ENCODE results near the gene SCIMP. TPM values are rescaled to one million over a fixed set of nuclear protein-coding genes. Genes with fewer than 3 reads are reported as not detected.

The SCIMP gene
- total RNA-seq, 3 donors from 2014 or later = 1.1 to 3.0 (median 2.8) TPM

DNA sequence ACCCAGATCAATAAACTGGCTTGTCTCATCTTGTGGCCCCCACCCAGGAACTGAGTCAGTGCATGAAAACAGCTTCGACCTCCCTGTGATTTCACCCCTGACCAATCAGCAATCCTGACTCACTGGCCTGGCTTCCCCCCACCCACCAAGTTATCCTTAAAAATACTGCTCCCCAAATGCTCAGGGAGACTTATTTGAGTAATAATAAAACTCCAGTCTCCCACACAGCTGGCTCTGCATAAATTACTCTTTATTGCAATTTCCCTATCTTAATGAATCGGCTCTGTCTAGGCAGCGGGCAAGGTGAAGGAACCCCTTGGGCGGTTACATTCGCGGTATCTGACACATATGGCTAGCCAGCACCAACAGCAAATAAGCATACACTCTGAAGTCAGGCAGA is 37.7 kb upstream of the SCIMP start:
- DNase-seq (no peak), ATAC-seq (no peak)
- intact Hi-C loops (cut with DNase I, micrococcal nuclease) = no loop called here
- Histone ChIP-seq H3K9me3 (no peaks in the 10 kb centered on the region), H3K36me3 (ENCODE audit: low read depth) (no peaks in the 10 kb centered on the region), H3K4me1 (ENCODE audit: low read depth) (no peaks in the 10 kb centered on the region), H3K4me3 (no peak overlapping the region)
- TF ChIP-seq, protein P1, sequence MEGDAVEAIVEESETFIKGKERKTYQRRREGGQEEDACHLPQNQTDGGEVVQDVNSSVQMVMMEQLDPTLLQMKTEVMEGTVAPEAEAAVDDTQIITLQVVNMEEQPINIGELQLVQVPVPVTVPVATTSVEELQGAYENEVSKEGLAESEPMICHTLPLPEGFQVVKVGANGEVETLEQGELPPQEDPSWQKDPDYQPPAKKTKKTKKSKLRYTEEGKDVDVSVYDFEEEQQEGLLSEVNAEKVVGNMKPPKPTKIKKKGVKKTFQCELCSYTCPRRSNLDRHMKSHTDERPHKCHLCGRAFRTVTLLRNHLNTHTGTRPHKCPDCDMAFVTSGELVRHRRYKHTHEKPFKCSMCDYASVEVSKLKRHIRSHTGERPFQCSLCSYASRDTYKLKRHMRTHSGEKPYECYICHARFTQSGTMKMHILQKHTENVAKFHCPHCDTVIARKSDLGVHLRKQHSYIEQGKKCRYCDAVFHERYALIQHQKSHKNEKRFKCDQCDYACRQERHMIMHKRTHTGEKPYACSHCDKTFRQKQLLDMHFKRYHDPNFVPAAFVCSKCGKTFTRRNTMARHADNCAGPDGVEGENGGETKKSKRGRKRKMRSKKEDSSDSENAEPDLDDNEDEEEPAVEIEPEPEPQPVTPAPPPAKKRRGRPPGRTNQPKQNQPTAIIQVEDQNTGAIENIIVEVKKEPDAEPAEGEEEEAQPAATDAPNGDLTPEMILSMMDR (IDR thresholded peaks at IDR 0.05) = no peak

DNA sequence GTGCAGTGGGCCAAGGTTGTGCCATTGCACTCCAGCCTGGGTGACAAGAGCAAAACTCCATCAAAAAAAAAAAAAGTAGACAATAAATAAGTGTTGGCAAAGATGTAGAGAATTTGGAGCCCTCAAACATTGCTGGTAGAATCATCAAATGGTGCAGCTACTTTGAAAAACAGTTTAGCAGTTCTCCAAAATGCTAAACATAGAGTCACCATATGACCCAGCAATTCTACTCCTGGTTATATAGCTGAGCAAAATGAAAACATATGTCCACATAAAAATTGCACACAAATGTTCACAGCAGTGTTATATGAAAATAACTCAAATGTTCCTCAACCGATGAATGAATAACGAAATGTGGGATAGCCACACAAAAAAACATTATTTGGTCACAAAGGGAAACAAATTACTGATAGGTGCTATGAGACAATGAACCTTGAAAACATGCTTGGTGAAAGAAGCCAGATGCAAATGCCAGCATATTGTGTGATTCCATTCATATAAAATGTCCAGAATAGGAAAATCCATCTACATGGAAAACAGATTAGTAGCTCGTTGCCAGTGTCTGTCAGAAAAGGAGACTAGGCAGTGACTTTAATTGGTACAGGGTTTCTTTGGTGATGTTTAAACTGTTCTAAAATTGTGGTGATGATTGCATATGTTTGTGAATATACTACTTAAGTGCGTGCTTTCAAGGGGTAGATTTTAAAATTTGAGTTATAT is 34.7 kb upstream of the SCIMP start:
- DNase-seq (no peak), ATAC-seq (no peak)
- Histone ChIP-seq H3K36me3 (ENCODE audit: low read depth) (no peaks in the 10 kb centered on the region), H3K4me3 (no peak overlapping the region), H3K9me3 (no peaks in the 10 kb centered on the region), H3K4me1 (ENCODE audit: low read depth) (no peaks in the 10 kb centered on the region)
- TF ChIP-seq, protein P1 (IDR thresholded peaks at IDR 0.05) = no peak
- intact Hi-C loops (cut with DNase I, micrococcal nuclease) = no loop called here

DNA sequence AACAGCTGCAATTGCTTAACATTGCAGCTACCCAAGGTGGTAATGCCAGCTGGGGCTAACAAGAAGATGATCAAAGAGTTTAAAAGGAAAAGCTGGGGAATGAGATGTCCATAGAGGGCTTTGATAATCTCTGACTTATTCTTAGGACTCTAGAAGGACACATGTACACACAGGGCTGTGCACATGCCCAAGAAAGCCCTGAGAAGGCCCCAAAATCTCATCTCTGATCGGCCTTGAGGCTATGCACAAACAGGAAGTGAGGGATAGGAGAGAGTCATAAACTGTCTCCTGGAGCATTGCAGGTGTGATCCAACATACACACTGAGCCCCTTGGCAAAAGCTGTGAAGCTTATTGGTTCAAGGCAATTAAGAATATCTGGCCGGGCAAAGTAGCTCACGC is 30.2 kb upstream of the SCIMP start:
- no peaks in the 10 kb centered on the region for H3K9me3 ChIP-seq
- TF ChIP-seq, protein P1 (IDR thresholded peaks at IDR 0.05) = no peak
- intact Hi-C loops (cut with DNase I, micrococcal nuclease) = no loop called here
- no peak for DNase-seq
- no peaks in the 10 kb centered on the region for H3K36me3 ChIP-seq (ENCODE audit: low read depth)
- peak; percentile 63 for ATAC-seq
- no peaks in the 10 kb centered on the region for H3K4me1 ChIP-seq (ENCODE audit: low read depth)
- H3K4me3 ChIP-seq = no peak overlapping the region

DNA sequence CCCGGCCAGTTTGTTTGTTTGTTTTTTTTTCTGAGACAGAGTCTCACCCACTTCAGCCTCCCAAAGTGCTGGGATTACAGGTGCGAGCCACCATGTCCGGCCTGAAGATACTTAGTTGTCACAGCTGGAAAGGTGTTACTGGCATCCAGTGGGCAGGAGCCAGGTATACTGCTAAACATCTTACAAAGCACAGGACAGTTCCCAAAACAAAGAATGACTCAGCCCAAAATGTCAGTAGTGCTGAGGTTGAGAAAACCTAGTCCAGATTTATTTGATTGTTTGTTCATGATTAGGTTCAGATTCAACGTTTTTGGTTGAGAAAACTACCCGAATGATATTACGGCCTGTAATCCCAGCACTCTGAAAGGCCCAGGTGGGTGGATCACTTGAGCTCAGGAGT is 28.8 kb upstream of the SCIMP start:
- TF ChIP-seq, protein P1 (IDR thresholded peaks at IDR 0.05) = no peak
- Histone ChIP-seq H3K36me3 (ENCODE audit: low read depth) (no peaks in the 10 kb centered on the region), H3K4me1 (ENCODE audit: low read depth) (no peaks in the 10 kb centered on the region), H3K9me3 (no peaks in the 10 kb centered on the region), H3K4me3 (no peak overlapping the region)
- DNase-seq (no peak), ATAC-seq (no peak)
- intact Hi-C loops (cut with DNase I, micrococcal nuclease) = no loop called here

DNA sequence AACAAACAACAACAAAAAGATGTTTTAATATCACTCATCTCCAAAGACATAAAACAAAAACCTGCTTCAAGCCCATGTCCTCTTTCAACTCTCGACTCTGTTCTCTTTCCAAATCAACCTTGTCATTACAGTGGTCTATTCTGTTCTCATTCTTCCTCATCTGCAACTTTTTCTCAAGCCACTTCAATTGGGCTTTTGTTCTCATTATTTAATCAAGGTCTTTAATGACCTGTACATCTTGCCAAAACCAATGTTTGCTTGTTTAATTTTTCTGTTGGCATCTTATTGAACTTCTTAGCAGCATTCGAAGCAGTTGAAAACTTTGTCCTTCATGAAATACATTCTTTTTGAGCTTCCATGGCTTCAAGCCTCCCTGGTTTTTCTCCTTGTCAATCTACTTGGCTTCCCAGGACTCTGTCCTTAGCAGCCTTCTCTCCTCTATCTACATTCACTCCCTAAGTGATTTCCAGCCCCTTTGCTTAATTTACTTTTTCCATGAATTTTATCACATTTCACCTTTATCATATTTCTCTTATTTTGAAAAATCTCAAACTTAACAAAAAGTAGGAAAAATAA is 27.8 kb upstream of the SCIMP start:
- Histone ChIP-seq H3K9me3 (no peaks in the 10 kb centered on the region), H3K4me1 (ENCODE audit: low read depth) (no peaks in the 10 kb centered on the region), H3K36me3 (ENCODE audit: low read depth) (no peaks in the 10 kb centered on the region), H3K4me3 (no peak overlapping the region)
- TF ChIP-seq, protein P1 (IDR thresholded peaks at IDR 0.05) = no peak
- intact Hi-C loops (cut with DNase I, micrococcal nuclease) = no loop called here
- ATAC-seq = no peak
- no peak for DNase-seq

All from mucosa of descending colon (tissue), 3 donors.